Neural crest cell (in vitro differentiated cells): ENCODE results near the gene HSPA12B. TPM values are rescaled to one million over a fixed set of nuclear protein-coding genes. Genes with fewer than 3 reads are reported as not detected.

Experiments
- DNase-seq: peaks from one replicate; pipeline ENCODE4 v3.0.0; 2021; ENCODE audit warnings: low read depth, mixed read lengths, low spot score
- H3K27ac Mint-ChIP-seq: one replicate; pipeline ENCODE4 v1.8.0; 2021; ENCODE audit warnings: mild to moderate bottlenecking, mixed read lengths; ENCODE audit not compliant: unreplicated experiment
- H3K27me3 Mint-ChIP-seq: 2 replicates; pipeline ENCODE4 v1.8.0; 2021; ENCODE audit warnings: low read depth, mild to moderate bottlenecking, mixed read lengths
- H3K36me3 Mint-ChIP-seq: 2 replicates; pipeline ENCODE4 v1.8.0; 2021; ENCODE audit warnings: low read depth, mild to moderate bottlenecking, mixed read lengths
- H3K4me1 Mint-ChIP-seq: 2 replicates; pipeline ENCODE4 v1.8.0; 2021; ENCODE audit warnings: mixed read lengths
- H3K4me3 Mint-ChIP-seq: one replicate; pipeline ENCODE4 v1.8.0; 2021; ENCODE audit warnings: mild to moderate bottlenecking, mixed read lengths
- H3K9me3 Mint-ChIP-seq: 2 replicates; pipeline ENCODE4 v1.8.0; 2021; ENCODE audit warnings: mixed read lengths
- total RNA-seq: library from RNA; stranded (reverse); gene quantifications from 2 replicates; pipeline ENCODE4 v1.2.1, GENCODE V29; 2021
- TF ChIP-seq, protein P1 (sequence below): fragments of 200-600 bp; sonication (generic); conservative IDR thresholded peaks from 2 replicates; pipeline ENCODE4 v1.5.0; 2021; ENCODE audit warnings: antibody characterized with exemption, mild to moderate bottlenecking

Gene HSPA12B
- total RNA-seq, 1 donor from 2014 or later: 1.1 TPM

DNA sequence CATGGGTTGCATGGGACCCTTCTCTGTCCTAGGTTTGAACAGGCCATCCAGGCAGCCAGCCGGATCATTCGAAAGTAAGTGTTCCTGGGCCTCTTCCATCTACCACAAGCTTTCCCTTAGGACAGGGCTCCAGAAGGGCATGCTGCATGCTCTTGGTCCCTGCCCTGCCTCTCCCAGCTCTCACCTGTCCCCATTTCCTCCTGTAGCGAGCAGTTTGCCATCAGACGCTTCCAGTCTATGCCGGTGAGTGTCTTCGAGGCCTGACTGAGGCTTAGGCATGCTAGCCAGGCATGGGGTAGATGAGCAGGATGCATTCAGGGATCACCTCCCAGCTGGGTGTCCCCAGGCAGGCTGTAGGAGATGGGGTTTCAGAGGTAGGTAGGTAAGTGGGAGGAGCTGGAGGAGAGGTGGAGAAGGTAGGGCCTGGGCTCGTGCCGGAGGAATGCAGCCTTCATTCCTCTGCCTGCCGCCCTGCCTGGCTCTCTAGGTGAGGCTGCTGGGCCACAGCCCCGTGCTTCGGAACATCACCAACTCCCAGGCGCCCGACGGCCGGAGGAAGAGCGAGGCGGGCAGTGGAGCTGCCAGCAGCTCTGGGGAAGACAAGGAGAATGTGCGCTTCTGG is 67.9 kb downstream of the HSPA12B start:
- peaks cover 54% of the 10 kb centered on the region for H3K4me1 Mint-ChIP-seq
- no peak for DNase-seq

GRCh38 chr20:3800878-3801260 is 68.4 kb downstream of the HSPA12B start:
- TF ChIP-seq, protein P1, sequence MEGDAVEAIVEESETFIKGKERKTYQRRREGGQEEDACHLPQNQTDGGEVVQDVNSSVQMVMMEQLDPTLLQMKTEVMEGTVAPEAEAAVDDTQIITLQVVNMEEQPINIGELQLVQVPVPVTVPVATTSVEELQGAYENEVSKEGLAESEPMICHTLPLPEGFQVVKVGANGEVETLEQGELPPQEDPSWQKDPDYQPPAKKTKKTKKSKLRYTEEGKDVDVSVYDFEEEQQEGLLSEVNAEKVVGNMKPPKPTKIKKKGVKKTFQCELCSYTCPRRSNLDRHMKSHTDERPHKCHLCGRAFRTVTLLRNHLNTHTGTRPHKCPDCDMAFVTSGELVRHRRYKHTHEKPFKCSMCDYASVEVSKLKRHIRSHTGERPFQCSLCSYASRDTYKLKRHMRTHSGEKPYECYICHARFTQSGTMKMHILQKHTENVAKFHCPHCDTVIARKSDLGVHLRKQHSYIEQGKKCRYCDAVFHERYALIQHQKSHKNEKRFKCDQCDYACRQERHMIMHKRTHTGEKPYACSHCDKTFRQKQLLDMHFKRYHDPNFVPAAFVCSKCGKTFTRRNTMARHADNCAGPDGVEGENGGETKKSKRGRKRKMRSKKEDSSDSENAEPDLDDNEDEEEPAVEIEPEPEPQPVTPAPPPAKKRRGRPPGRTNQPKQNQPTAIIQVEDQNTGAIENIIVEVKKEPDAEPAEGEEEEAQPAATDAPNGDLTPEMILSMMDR: no peak
- Mint-ChIP-seq H3K9me3 (no peaks in the 10 kb centered on the region), H3K4me3 (no peak overlapping the region), H3K27ac (no peak overlapping the region), H3K27me3 (no peaks in the 10 kb centered on the region), H3K36me3 (peaks cover 16% of the 10 kb centered on the region), H3K4me1 (peaks cover 54% of the 10 kb centered on the region)
- DNase-seq: no peak

More for the DNA sequence above, 67.9 kb downstream of the HSPA12B start:
- H3K27me3 Mint-ChIP-seq: no peaks in the 10 kb centered on the region
- peak overlapping the region; percentile 79 for H3K4me3 Mint-ChIP-seq
- H3K27ac Mint-ChIP-seq: peak overlapping the region; percentile 64
- H3K36me3 Mint-ChIP-seq: peaks cover 16% of the 10 kb centered on the region
- H3K9me3 Mint-ChIP-seq: no peaks in the 10 kb centered on the region
- TF ChIP-seq, protein P1: no peak

DNA sequence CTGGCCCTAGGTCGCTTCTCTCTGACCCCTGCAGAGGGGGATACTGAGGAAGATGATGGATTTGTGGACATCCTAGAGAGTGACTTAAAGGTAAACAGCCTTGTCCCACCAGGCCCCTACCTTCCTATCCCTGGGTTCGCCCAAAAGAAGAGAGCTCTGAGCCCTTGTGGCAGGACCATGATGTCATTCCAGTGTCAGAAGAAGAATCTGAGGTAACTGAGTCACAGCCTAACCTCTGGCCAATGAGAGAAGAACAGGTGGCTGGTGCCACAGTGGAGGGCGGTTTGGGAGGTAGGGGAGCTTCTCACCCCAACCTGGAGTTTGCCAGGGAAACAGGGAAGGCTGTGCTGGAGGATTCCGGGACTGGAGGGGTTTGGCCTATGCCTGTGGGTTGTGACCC is 68.8 kb downstream of the HSPA12B start:
- Mint-ChIP-seq H3K9me3 (no peaks in the 10 kb centered on the region), H3K36me3 (peaks cover 16% of the 10 kb centered on the region), H3K27ac (no peak overlapping the region), H3K4me3 (no peak overlapping the region), H3K4me1 (peaks cover 57% of the 10 kb centered on the region), H3K27me3 (no peaks in the 10 kb centered on the region)
- no peak for DNase-seq
- TF ChIP-seq, protein P1: no peak

- peaks cover 16% of the 10 kb centered on the region for H3K36me3 Mint-ChIP-seq
- H3K27ac Mint-ChIP-seq: no peak overlapping the region
- no peaks in the 10 kb centered on the region for H3K27me3 Mint-ChIP-seq
- no peak for DNase-seq
- no peak overlapping the region for H3K4me3 Mint-ChIP-seq
- TF ChIP-seq, protein P1: no peak
- peaks cover 56% of the 10 kb centered on the region for H3K4me1 Mint-ChIP-seq
- no peaks in the 10 kb centered on the region for H3K9me3 Mint-ChIP-seq
Measured at GRCh38 chr20:3801846-3802245, 69.4 kb downstream of the HSPA12B start.

Other genes with a start within 250 kb of the HSPA12B start
- gene GFRA4, start 69.3 kb upstream of the HSPA12B start, total RNA-seq: not detected in 2 replicates
- gene ADAM33, start 50.7 kb upstream of the HSPA12B start, total RNA-seq: 3.0 and 3.2 TPM in 2 replicates
- gene SIGLEC1, start 20.1 kb upstream of the HSPA12B start, total RNA-seq: not detected in 2 replicates
- gene ADISSP, start 35.1 kb downstream of the HSPA12B start, total RNA-seq: 86.0 and 93.0 TPM in 2 replicates
- 0.54 and 0.55 TPM in 2 replicates for gene SPEF1, start 48.8 kb downstream of the HSPA12B start, total RNA-seq
- gene CENPB, start 54.1 kb downstream of the HSPA12B start, total RNA-seq: 82.1 and 83.6 TPM in 2 replicates
- gene CDC25B, start 63.6 kb downstream of the HSPA12B start, total RNA-seq: 46.5 and 47.5 TPM in 2 replicates
- 9.3 and 12.8 TPM in 2 replicates for gene AP5S1, start 87.9 kb downstream of the HSPA12B start, total RNA-seq
- gene MAVS, start 114.1 kb downstream of the HSPA12B start, total RNA-seq: 37.2 and 38.3 TPM in 2 replicates
- 65.4 and 66.9 TPM in 2 replicates for gene PANK2, start 156.7 kb downstream of the HSPA12B start, total RNA-seq